Activated CD4-positive, alpha-beta T cell treated with anti-CD3 and anti-CD28 coated beads for 1 hour (primary cell): ENCODE results near the gene TGFBR2.
A peak's percentile ranks its signal among the peaks of the same experiment; 100 is the strongest.

Source experiments
- DNase-seq: peaks from one replicate; pipeline ENCODE4 v3.0.0-alpha.2; 2020

The TGFBR2 gene

DNA sequence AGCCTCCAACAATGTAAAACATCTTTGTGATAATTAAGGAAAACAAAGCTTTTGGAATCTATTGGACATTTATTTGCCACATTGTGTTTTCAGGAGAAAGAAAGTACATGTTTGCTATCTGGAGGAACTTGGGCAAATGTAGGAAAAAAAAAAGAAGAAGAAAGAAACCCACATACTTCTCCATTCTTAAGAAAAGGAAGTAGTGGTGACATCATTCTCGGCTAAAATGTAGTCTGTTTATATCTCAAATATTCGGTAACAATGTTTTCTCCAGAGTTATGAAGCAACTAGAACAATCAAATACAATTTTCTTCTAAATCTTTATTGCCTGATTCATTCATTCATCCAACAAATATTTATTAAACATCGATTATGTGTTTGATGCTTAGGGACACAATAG lies 2.3 kb upstream of the TGFBR2 start:
- DNase-seq, result no peak

DNA sequence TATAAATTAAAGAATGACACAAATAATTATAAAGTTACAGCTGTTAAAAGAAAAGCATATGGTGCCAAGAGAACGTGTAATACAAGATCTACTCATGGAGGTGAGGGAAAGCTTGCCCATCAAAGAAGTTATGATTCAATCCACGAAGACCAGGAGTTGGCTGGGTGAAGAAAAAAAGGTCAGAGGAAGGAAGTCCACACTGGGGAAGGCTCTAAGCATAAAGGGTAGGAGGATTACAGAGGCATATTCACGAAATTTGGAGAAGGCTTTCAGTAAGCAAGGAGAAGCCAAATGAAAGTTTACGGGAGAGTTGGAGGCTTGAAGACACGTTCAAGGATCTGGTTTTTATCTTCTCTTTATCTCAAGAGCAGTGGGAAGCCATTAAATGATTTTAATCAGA lies 1.8 kb upstream of the TGFBR2 start:
- no peak for DNase-seq

DNA sequence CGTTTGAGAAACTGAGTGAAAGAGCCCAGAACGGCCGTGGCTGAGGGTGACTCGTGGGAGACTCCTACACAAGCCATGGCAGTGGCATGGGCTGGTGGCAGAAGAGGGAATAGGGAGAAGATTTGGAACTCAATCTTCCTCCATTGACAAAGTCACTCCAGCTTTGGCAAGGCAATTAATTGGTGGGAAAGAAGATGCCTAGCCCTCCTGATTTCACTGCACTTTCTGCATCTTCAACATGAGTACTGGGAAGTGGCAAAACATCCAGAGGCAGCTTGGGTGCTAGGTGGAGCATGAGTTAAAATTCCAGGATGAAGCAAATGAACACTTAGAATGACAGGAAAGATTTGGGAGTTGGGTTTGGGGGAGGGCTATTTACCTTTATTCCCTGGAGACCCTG lies 1.4 kb upstream of the TGFBR2 start:
- no peak for DNase-seq

DNA sequence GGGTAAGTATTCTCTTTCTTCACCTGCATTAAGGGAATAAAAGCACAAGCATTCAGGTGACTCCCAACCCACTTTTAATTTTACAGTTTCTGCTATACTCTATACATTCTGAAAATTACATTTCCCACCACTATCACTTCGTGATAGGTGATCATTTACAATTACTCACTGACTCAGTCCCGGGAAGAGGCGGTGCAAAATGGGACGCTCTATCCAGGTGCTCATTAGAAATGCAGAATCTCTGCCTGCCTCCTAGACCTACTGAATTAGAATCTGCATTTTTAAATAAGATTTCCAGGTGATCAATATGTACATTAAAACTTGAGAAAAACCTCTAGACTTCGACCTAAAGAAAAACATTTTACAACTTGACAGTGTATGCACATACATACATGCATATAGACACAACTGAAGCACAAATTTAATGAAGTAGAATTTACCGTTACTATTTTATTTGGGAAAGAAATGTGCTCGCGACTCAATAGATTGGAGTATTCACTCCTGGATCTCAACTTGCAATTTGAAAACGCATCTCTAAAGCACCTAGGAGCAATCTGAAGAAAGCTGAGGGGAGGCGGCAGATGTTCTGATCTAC lies 598 bp upstream of the TGFBR2 start:
- no peak for DNase-seq

GRCh38 chr3:30607032-30607833 lies 832 bp downstream of the TGFBR2 start:
- DNase-seq, result peak; percentile 48

DNA sequence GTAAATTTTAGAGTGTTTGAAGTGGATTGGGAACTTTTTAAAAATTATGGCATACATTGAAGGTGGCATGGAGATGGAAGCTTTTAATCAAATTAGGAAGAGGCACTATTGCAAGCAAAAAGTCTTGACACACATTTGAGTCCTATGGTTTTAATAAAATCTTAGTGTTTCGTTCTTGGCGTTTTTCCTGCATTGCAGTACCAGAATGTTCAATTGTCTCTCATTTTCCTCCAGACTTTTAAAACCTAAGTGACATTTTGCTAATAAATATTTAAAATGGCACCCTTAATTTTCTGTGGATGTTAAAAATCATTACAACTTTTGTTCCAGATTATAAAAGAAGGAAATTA lies 2.2 kb downstream of the TGFBR2 start:
- no peak for DNase-seq

- no peak for DNase-seq
These were observed 3.7 kb downstream of the TGFBR2 start for GRCh38 chr3:30609930-30610701.

DNA sequence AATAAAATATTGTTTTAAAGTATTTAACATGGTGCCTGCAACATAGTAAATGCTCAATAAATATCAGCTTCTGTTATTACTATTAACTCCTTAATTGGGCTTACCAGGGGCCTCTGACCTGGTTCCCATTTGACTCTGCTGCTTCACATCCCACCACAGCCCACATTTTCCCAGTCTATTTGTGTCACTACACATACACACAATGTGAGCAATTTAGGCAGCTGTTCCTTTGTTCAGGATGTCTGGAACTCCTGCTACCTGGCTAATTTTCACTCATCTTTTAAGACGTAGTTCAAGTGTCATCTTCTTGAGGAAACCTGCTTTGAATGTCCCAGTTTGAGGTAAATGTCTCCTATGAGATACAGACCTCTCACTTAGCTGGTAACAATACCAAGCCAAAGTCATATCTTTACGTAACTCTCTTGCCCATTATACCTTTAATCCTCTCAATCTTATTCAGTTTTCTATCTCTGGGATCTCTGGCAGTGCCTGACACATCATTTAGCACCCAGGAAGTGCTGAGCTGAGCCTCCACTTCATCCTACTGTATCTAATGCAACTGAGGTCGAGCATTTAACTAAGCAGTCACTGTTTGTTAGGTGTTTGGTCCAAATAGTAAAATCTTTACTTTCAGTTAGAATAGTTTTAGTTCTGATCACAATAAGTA lies 4.4 kb downstream of the TGFBR2 start:
- no peak for DNase-seq

- no peak for DNase-seq
These were observed 5.4 kb downstream of the TGFBR2 start for GRCh38 chr3:30611613-30612436.

GRCh38 chr3:30612437-30613132 lies 6.2 kb downstream of the TGFBR2 start:
- no peak for DNase-seq

DNA sequence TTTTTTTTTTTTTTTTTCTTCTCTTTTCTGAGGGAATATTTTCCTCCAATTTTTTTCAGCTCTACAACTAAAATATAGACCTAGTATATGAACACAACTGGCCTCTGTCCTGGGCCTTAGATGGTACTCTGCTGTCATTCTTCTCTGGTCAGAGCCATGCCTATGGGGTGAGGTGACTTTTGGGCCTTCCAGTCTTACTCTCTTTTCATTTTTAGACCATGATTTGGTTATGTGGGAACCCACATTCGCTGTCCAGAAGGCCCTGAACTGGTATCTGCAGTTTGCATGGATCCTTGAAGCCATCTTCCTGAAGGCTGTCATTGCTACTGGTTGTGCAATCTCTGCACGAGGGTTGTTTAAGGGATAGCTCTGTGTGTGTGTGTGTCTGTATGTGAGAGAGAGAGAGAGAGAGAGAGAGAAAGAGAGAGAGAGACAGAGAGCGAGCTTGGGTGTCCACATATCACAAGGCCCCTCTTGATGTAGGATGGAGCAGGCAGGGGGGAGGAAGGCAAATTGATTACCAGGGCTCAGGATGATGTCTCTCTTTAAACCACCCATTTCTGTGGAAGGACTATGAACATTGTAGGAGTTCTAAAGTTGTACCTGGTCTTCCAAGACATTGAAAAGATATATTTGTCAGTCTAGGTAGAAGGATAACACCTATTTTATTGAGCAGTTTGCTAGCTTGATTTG lies 6.9 kb downstream of the TGFBR2 start:
- DNase-seq, result no peak

DNA sequence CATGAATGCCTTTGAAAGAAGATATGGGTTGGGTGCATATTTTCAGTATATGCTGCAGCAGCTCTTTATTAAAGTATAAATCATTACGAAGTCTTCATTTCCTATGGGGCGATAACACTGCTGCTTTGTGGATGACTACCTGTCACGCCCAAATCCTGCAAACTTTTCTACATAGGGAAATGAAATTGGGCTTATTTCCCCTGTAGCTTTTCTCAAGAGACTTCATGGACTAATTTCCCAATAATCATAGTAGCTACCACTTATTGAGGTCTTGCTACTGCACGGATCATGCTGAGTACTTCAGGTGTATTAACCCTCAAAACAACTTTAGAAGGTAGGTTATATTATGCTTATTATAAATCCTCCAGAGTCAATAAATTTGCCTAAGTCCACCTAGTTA lies 8.0 kb downstream of the TGFBR2 start:
- DNase-seq, result no peak

DNA sequence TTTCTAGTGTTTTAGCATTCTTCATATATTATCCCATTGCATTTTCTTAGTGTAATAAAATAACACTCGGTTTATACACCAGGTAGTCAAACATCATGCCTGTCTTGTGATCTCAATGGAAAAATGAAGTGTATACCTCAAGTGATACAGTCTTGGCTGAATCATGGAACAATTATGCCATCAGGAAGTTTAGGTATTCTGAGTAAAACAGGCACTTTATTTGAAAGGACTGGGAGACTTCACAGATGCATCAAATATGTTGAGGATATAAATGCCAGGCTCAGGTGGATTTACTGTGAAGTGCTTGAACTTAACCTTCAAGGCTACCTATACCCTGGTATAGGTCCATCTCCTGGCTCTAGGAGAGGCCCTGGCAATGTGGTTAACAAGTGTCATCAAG lies 8.5 kb downstream of the TGFBR2 start:
- DNase-seq, result no peak

DNA sequence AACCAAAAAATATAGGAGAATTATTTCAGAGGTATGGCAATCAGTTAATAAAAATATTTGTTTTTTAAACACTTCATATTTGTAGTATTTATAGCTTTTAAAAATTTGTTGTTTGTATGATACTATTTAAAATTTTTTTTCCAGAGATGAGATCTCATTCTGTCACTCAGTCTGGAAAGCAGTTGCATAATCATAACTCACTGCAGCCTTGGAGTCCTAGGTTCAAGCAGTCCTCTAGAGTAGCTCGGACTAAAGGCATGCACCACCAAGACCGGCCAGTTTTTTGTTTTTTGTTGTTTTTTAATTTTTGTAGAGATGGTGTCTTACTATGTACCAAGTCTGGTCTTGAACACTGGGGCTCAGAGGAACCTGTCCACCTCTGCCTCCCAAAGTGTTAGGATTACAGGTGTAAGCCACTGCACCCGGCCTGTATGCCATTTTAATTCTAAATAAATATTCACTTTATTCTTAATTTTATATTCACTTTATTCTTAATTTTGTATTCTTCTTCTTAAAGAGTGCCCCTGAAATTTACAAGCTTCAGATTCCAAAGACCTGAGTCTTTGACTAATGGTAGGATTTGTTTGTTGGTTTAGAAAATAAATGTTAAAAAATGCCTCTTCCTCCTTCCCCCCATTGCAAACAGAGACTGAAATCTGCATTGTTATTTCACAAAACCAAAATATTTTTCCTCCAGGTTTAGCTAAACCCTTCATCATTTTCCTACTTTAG lies 9.4 kb downstream of the TGFBR2 start:
- DNase-seq, result no peak

DNA sequence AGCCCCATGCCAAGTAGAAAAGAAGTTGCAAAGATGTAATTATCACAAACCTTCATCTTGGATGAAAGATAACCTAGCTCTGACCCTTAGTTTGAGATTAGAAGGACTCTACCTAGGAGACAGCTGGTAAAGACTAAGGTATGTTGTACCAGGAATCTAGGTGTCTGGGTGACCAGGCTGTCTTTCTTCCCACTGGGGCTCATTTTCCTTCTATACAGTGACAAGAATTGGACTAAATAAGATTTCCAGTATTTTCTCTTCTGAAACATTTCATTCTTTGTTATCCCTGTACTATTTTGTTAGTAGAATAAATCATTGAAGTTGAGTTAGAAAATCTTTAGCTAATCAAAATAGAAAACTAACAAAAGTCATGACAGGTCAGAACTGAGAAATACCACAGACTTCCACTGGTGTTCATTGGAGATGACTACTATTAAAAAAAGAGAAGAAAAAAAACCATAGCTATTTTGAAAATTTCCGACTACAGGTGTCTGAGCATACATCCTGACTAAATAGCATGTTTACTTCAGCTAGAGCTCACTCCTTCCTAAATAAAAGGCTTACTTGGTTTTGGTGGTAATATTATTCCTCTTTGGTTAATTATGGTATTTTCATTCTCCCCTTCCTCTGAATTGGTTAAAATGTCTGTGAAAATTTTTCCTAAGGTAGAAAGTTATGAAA lies 10.1 kb downstream of the TGFBR2 start:
- DNase-seq, result no peak

DNA sequence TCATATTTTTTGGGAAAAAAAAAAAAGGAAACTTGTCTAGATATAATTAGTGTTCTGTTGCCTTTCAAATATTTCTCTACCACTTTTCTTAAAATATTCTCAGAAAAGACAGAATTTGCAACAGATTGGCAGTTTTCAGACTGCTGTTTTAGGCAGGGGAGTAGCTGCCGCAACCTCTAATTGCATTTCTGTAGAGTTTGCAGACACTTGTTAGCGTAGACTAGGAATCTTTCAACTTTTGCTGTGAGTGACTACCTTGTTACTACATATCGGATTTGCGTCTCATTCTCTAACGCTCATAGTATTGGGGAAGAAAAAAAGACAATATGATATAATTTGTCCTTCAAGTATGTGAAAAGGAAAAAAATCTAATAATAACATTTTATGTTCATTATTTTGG lies 10.7 kb downstream of the TGFBR2 start:
- DNase-seq, result no peak

GRCh38 chr3:30617653-30618052 lies 11.3 kb downstream of the TGFBR2 start:
- no peak for DNase-seq

- DNase-seq, result no peak
These were observed 12.1 kb downstream of the TGFBR2 start for GRCh38 chr3:30618526-30618925.

DNA sequence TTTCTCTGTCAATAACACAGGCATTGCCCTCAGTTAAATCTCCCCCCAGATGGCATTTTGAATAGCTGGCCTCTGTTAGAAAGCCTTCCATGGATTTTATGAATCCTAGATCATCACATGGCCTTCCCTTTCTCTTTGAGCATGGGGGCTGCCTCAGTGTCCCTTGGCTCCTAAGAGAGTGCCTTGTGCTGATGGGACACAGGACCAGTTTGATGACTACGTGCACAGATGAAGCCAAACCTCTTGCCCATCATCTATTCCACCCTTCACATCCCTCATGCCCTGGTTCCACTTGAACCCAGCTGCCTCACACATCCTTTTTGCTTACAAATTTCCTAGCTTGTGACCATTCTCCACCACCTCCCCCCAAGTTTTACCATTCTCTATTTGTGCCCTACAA lies 12.9 kb downstream of the TGFBR2 start:
- DNase-seq, result no peak
